Lower leg skin (tissue), 3 donors: ENCODE data around the gene CDC6.
A peak's percentile ranks its signal among the peaks of the same experiment; 100 is the strongest.

Experiments
- CTCF ChIP-seq, 3 donors: fragments of 450-650 bp; IDR thresholded peaks; one replicate each; pipeline ENCODE4 v1.5.1; 2016; ENCODE audit warnings: antibody characterized with exemption in 3 of 3, mild to moderate bottlenecking in 3 of 3, moderate library complexity in 2 of 3
- POLR2A ChIP-seq, 2 donors: fragments of 450-650 bp; IDR thresholded peaks; one replicate each; pipeline ENCODE4 v1.6.1; 2016 to 2017; ENCODE audit warnings: antibody characterized with exemption in 2 of 2, mild to moderate bottlenecking in 1 of 2, moderate library complexity in 1 of 2

DNA sequence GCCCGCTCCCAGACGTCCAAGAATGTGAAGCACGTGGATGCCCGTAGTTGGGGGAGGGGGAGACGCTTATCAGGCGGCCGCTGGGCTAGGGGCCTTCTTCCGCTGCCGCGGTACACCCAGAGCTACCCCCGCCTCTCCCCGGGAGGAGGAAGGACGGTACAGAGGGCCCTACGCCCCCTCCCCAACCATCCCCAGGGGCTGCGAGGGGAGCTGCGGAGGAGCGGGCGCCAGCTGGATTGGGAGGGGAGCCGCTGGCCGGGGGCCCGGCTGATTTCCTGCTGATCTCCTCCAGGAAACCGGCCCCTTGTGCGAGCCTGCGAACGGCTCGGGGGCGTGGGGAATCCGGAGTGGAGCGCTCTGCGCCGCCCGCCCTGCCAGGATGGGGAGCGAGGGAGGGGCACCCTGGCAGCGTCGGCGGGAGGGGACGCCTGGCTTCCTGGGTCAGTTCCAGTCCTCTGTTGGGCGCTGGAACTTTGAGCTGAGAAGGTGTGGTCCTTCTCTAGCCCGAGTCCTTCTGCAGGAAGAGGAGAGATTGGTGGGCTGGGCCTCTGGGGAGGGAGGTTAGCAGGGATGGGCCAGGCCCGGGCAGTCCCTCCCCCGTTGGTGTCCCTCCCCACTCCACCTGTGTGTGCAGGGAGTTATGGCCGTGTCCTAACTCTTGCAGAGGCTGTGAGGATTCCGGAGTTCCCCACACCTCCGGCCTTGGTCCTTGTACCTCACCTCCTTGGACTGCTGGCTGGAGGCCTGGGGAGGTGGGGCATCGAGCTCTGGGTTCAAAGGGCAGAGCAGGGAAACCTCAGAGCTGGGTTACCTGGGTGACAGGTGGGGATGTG is 57.7 kb downstream of the CDC6 start:
- peak in 1 of 3 donors; percentile 23 for TF ChIP-seq CTCF (IDR thresholded peaks at IDR 0.05)
- TF ChIP-seq POLR2A (IDR thresholded peaks at IDR 0.05) = no peak
